Activated naive CD4-positive, alpha-beta T cell treated with Interleukin-2 at 50 U/mL for 16 hours (primary cell): ENCODE measurements around the gene P2RY4.
"Not testable (repeated sequence)": the region's sequence is repeated elsewhere in the genome, so short reads cannot be mapped to it uniquely, and the experiment has no call there.

Experiments
- DNase-seq: peaks from one replicate; pipeline ENCODE4 v3.0.0-alpha.2; 2020

Gene P2RY4

DNA sequence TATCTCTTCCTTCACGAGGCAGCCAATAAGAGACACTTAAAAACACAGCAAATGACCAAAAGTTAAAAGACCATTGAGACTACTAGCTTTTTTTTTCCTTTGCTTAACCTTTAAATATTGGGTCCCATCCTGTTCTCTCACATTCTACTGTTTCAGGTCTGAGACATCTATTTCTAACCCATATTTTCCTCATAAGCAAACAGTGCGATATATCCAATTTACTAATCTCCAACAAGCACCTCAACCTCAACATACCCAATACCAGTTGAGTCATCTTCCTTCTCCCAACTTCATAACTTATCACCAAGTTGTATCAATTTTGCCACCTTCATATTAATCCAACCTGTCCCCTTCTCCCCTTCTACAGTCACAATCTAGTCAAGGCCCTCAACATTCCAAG, 18.5 kb downstream of the P2RY4 start:
- no peak for DNase-seq

DNA sequence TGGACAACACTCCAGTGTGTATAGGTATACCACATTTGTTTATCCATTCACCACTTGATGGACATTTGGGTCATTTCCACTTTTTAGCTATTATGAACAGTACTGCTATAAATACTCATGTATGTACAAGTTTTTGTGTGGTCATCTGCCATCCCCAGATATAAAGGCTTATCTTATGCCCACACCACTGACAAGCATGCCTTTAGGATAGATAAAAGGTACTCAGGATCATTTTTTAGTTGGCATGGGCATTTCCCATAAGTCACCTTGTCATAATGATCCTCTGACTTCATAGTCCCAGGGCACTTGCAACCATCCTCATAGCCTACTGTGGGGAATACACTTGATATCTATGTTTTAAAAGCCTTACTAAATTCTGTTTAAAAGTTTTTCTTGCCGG, 19.3 kb downstream of the P2RY4 start:
- no peak for DNase-seq

DNA sequence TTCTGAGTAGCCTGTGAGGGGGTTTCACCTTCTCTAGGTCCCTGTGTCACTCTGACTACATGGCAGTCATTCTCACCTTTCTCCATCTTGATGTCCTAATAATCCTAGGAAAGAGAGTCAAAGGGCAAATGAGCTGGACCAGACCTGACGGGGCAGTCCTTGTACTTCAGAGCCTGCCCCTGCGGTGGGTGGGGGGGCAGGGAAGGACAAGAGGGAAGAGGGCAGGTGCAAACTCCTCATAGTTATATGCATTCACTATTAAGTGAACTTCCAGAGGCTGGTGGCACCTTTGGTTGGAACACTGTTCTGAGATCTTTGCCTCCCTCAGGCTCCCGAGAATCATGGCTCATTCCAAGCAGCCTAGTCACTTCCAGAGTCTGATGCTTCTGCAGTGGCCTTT, 25.6 kb downstream of the P2RY4 start, which contains the start of gene AWAT1:
Gene AWAT1, plus strand, starts transcription at position 301 of the 400 bp plus-strand sequence. Its CDS starts 41 bp downstream, at position 342.
- no peak for DNase-seq

DNA sequence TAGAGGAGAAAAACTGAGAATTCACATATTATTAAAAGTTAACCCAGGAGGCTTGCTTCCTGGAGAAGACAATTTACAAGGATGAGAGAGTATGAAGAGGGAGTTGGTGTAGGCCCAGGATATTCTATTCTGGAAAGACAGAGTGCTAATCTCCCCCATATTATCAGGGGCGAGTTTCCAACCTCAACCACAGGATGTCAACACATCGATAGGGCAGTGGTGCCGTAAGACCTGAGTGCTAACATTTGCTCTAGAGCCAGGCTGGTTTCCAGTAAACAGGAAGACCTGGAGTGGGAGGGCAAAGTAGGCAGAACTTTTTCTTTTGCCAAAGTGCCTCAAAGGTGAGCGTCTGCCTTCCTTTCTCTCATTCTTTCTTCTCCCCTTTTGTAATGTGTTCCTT, 28.3 kb downstream of the P2RY4 start:
- DNase-seq, result no peak

DNA sequence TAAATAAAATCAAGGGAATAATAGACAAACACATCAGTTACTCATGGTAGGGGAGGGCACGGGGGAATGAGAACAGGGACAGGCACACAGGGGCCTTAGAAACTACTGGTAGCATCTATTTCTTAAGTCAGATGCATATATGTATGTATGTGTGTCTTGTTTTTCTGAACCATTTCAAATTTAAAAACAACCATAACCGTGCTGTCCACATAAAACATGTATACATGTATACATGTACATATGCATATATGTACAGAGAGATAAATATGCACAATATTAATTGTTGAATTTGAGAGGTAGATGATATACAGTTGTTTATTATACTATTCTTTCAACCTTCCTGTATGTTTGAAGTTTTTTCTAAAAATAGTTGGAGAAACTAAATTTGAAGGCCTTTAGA, 33.3 kb downstream of the P2RY4 start:
- DNase-seq, result no peak

DNA sequence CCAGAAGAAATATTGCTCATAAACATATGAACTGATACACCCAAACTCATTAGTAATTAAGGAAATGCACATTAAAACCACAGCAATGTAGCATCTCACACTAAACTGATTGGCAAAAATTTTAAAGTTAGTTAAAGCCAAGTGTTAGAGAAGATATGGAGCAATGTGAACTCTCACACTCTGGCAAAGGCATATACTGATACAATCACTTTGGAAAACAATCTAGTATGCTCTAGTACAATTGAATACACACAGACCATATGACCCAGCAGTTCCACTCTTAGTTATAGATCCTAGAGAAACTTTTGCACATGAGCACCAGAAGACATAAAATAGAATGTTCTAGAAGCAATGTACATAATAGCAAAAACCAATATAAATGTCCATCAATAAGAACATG, 34.0 kb downstream of the P2RY4 start:
- no peak for DNase-seq

DNA sequence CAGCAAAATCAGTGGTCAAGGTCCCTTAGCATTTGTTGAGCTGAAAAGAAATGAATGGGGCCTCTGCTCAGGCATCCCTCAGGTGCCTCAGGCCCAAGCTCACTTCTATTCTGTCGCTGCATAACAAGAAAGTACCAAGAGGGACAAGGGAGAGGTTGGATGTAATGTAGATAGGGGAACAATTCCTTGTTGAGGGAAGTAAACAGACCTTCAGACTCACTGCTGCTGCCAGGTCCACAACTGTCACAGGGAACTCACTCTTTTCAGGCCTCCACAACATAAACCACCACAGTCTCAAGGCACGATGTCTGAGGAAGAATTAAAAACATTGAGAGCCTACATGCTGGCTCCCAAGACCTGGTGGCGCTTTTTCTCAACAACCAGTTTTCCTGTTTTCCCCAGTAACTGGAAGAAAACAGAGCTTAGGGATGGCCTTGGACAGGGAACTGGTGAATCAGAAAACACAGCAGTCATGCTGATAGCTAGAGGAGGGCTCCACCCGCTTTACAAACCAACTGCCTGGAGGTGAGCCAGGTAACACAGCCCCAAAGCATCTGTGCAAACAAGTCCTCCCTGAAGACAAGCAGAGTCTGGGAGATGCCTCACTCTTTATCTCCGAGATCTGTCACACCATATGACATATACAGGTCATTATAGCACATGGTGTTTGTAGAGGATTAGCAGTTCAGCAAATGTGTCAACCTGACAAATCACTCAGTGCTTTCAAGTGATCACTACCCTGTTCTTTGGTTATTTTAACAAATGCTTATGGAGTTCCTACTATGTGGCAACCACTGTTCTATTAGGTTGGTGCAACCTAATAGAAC, 39.9 kb downstream of the P2RY4 start:
- no peak for DNase-seq

DNA sequence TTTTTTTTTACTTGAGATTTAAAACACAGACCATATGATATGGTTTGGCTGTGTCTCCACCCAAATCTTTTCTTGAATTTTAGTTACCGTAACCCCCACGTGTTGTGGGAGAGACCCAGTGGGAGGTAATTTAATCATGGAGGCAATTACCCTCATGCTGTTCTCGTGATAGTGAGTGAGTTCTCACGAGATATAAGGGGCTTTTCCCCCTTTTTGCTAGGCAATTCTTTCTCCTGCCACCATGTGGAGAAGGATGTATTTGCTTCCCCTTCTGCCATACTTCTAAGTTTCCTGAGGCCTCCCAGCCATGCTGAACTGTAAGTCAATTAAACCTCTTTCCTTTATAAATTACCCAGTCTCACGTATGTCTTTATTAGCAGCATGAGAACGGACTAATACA, 50.4 kb downstream of the P2RY4 start:
- not testable (repeated sequence) for DNase-seq

DNA sequence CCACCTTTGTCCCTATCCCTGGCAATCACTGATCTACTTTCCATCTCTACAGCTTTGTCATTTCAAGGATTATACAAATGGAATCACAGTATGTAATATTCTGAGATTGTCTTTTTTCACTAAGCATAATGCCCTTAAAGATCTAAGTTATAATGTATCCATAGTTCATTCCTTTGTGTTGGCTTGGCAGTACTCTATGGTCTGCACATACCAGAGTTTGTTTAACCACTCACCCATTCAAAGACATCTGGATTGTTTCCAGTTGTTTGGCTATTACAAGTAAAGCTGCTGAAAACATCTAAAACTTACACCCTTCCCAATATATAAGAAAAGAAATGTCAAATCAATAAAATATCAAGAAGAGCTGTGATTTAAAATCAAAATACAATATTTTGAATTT, 51.5 kb downstream of the P2RY4 start:
- no peak for DNase-seq
